ENCODE measurements around the gene POLD1. TPM values are rescaled to one million over a fixed set of nuclear protein-coding genes. Genes with fewer than 3 reads are reported as not detected.

The POLD1 gene
- total and polyA plus RNA-seq, 2 experiments from 2014 or later: 111 to 173 TPM

DNA sequence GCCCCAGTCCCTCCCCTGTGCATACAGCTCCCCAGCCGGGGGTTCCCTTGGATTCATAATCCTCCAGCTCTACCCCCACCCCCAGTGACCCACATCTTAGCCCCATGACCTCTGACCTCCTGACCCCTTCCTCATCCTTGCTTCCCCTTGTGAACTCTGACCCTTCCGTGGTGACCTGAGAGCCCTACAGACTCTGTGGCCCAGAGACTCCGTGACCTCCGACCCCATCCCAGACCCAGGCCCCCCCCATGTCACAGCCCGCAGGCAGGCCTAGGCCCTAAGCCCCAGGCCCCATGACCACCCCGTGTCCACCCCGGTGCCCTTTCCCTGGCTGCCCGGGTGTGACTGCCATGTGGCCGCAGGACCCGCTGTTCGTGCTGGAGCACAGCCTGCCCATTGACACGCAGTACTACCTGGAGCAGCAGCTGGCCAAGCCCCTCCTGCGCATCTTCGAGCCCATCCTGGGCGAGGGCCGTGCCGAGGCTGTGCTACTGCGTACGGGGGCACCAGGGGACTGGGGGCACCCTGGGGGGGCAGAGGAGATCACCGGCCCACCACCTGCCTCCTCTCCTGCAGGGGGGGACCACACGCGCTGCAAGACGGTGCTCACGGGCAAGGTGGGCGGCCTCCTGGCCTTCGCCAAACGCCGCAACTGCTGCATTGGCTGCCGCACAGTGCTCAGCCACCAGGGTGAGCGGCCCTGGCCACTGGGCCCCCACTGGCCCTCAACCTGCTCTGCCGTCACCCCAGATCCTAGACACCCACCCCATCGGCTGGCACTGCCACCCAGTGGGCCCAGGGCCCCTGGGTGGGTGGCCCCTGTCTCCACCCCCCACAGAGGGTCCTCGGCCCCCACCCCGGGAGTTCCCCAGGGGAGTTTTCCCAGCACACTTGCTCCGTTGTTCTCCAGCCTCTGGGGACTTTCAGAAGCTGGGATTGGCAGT lies 32.2 kb downstream of the POLD1 start:
- H3K36me3 ChIP-seq (ENCODE audit: insufficient read depth): no peaks in the 10 kb centered on the region
- H3K4me1 ChIP-seq (ENCODE audit: insufficient read depth): peaks cover 14% of the 10 kb centered on the region; the same call in 1 of the 2 replicates
- Mint-ChIP-seq H3K36me3 (ENCODE audit: low read depth) (peaks cover 38% of the 10 kb centered on the region), H3K9me3 (peaks cover 3% of the 10 kb centered on the region; the same call in 1 of the 3 replicates), H3K4me3 (no peak overlapping the region), H3K27ac (no peak overlapping the region), H3K27me3 (ENCODE audit: insufficient read depth, low read depth, poor library complexity) (peaks cover 13% of the 10 kb centered on the region), H3K4me1 (peaks cover 23% of the 10 kb centered on the region)
- no peak overlapping the region for H3K4me3 ChIP-seq
- peaks cover 6% of the 10 kb centered on the region; the same call in 1 of the 2 replicates for H3K79me2 ChIP-seq (replicated peaks; ENCODE audit: insufficient read depth)
- peaks cover 14% of the 10 kb centered on the region; the same call in 1 of the 2 replicates for H3F3A ChIP-seq (replicated peaks; ENCODE audit: low read depth)
- peak; percentile 6; the same call in 2 of the 3 replicates for ATAC-seq
- TF ChIP-seq POLR2AphosphoS5 (IDR thresholded peaks at IDR 0.05; ENCODE audit: low read depth) (no peak; the same call in 1 of the 2 replicates), ETS1 (IDR thresholded peaks at IDR 0.05) (no peak), ZNF331 (CRISPR knock-in tag; IDR thresholded peaks at IDR 0.05; ENCODE audit: low read depth) (no peak), NANOG (IDR thresholded peaks at IDR 0.05; ENCODE audit: borderline replicate concordance) (no peak), JUNB (IDR thresholded peaks at IDR 0.05; ENCODE audit: unreplicated experiment) (no peak)
- TF ChIP-seq, protein P1, sequence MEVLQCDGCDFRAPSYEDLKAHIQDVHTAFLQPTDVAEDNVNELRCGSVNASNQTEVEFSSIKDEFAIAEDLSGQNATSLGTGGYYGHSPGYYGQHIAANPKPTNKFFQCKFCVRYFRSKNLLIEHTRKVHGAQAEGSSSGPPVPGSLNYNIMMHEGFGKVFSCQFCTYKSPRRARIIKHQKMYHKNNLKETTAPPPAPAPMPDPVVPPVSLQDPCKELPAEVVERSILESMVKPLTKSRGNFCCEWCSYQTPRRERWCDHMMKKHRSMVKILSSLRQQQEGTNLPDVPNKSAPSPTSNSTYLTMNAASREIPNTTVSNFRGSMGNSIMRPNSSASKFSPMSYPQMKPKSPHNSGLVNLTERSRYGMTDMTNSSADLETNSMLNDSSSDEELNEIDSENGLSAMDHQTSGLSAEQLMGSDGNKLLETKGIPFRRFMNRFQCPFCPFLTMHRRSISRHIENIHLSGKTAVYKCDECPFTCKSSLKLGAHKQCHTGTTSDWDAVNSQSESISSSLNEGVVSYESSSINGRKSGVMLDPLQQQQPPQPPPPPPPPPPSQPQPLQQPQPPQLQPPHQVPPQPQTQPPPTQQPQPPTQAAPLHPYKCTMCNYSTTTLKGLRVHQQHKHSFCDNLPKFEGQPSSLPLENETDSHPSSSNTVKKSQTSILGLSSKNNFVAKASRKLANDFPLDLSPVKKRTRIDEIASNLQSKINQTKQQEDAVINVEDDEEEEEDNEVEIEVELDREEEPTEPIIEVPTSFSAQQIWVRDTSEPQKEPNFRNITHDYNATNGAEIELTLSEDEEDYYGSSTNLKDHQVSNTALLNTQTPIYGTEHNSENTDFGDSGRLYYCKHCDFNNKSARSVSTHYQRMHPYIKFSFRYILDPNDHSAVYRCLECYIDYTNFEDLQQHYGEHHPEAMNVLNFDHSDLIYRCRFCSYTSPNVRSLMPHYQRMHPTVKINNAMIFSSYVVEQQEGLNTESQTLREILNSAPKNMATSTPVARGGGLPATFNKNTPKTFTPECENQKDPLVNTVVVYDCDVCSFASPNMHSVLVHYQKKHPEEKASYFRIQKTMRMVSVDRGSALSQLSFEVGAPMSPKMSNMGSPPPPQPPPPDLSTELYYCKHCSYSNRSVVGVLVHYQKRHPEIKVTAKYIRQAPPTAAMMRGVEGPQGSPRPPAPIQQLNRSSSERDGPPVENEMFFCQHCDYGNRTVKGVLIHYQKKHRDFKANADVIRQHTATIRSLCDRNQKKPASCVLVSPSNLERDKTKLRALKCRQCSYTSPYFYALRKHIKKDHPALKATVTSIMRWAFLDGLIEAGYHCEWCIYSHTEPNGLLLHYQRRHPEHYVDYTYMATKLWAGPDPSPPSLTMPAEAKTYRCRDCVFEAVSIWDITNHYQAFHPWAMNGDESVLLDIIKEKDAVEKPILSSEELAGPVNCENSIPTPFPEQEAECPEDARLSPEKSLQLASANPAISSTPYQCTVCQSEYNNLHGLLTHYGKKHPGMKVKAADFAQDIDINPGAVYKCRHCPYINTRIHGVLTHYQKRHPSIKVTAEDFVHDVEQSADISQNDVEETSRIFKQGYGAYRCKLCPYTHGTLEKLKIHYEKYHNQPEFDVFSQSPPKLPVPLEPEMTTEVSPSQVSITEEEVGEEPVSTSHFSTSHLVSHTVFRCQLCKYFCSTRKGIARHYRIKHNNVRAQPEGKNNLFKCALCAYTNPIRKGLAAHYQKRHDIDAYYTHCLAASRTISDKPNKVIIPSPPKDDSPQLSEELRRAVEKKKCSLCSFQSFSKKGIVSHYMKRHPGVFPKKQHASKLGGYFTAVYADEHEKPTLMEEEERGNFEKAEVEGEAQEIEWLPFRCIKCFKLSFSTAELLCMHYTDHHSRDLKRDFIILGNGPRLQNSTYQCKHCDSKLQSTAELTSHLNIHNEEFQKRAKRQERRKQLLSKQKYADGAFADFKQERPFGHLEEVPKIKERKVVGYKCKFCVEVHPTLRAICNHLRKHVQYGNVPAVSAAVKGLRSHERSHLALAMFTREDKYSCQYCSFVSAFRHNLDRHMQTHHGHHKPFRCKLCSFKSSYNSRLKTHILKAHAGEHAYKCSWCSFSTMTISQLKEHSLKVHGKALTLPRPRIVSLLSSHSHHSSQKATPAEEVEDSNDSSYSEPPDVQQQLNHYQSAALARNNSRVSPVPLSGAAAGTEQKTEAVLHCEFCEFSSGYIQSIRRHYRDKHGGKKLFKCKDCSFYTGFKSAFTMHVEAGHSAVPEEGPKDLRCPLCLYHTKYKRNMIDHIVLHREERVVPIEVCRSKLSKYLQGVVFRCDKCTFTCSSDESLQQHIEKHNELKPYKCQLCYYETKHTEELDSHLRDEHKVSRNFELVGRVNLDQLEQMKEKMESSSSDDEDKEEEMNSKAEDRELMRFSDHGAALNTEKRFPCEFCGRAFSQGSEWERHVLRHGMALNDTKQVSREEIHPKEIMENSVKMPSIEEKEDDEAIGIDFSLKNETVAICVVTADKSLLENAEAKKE (CRISPR knock-in tag; IDR thresholded peaks at IDR 0.05): no peak
- no peaks in the 10 kb centered on the region; the same call in 1 of the 2 replicates for H4K20me1 ChIP-seq (replicated peaks; ENCODE audit: insufficient read depth)
- H3K9me2 ChIP-seq (ENCODE audit: insufficient read depth): no peaks in the 10 kb centered on the region
- no peak overlapping the region for H3K27ac ChIP-seq (ENCODE audit: low read depth)
- H3K4me2 ChIP-seq: no peak overlapping the region
- peak; percentile 34 for DNase-seq (ENCODE audit: low spot score)
- no peak overlapping the region for H2AFZ ChIP-seq
- H3K27me3 ChIP-seq (ENCODE audit: insufficient read depth): no peaks in the 10 kb centered on the region

Measured in GM23338 (cell line).